ENCODE measurements around the gene CNFN. TPM values are rescaled to one million over a fixed set of nuclear protein-coding genes. Genes with fewer than 3 reads are reported as not detected.

CNFN gene
- polyA plus RNA-seq (2013, experiment 1 of 2): 17.8 TPM
- polyA plus RNA-seq (2013, experiment 2 of 2): 17.0 TPM

- no CpG with 5 or more reads among the region's 12 CpGs for WGBS (ENCODE audit: extremely low coverage, insufficient coverage, low lambda C conversion rate)
Measured at GRCh38 chr19:42389899-42390298, at the start of gene CNFN. Gene CNFN, minus strand, starts transcription at chr19:42390297. Its CDS starts 1,260 bp downstream, at chr19:42389037.

GRCh38 chr19:42436006-42436405, 45.9 kb upstream of the CNFN start:
- Histone ChIP-seq H2AK5ac (ENCODE audit: low read length) (no peak overlapping the region), H4K5ac (ENCODE audit: low read length) (no peak overlapping the region), H3K27me3 (ENCODE audit: insufficient read depth, low read length, poor library complexity) (no peaks in the 10 kb centered on the region), H3K23ac (ENCODE audit: low read length) (no peak overlapping the region), H3K56ac (ENCODE audit: low read length) (no peak overlapping the region), H3K79me2 (ENCODE audit: control insufficient read depth, insufficient read depth, low read length) (no peaks in the 10 kb centered on the region), H3K79me1 (ENCODE audit: low read length) (no peaks in the 10 kb centered on the region), H3K18ac (ENCODE audit: low read length) (no peak overlapping the region), H3K36me3 (ENCODE audit: control insufficient read depth, insufficient read depth, low read length) (no peaks in the 10 kb centered on the region), H3K4me3 (ENCODE audit: low read length) (no peak overlapping the region), H3K9ac (ENCODE audit: low read length) (no peak overlapping the region), H3K4me2 (ENCODE audit: low read length) (no peak overlapping the region), H3K27ac (ENCODE audit: low read depth, low read length) (no peak overlapping the region), H3K4me1 (ENCODE audit: control insufficient read depth, low read depth, low read length) (no peaks in the 10 kb centered on the region), H2BK15ac (replicated peaks; ENCODE audit: low read depth) (no peak overlapping the region), H2BK5ac (ENCODE audit: low read length) (no peak overlapping the region), H2BK120ac (ENCODE audit: low read depth, low read length) (no peak overlapping the region), H4K8ac (ENCODE audit: low read depth, low read length) (no peak overlapping the region), H3K4ac (ENCODE audit: low read depth, low read length) (no peak overlapping the region)
- WGBS (ENCODE audit: extremely low coverage, insufficient coverage, low lambda C conversion rate): no CpG with 5 or more reads among the region's 3 CpGs
- no peak for DNase-seq

More at GRCh38 chr19:42389899-42390298, at the start of gene CNFN:
- no peak within 1 kb of the TSS for H3K56ac ChIP-seq (ENCODE audit: low read length)
- no peak within 1 kb of the TSS for H3K27ac ChIP-seq (ENCODE audit: low read depth, low read length)
- H3K4me1 ChIP-seq (ENCODE audit: control insufficient read depth, low read depth, low read length): no peaks in the 10 kb centered on the region
- no peak within 1 kb of the TSS for H2AK5ac ChIP-seq (ENCODE audit: low read length)
- no peak within 1 kb of the TSS for H2BK15ac ChIP-seq (replicated peaks; ENCODE audit: low read depth)
- DNase-seq: no peak
- no peak within 1 kb of the TSS for H3K9ac ChIP-seq (ENCODE audit: low read length)
- no peak within 1 kb of the TSS for H4K8ac ChIP-seq (ENCODE audit: low read depth, low read length)
- no peaks in the 10 kb centered on the region for H3K79me2 ChIP-seq (ENCODE audit: control insufficient read depth, insufficient read depth, low read length)
- no peak within 1 kb of the TSS for H3K4me2 ChIP-seq (ENCODE audit: low read length)
- no peak within 1 kb of the TSS for H3K23ac ChIP-seq (ENCODE audit: low read length)
- no peak within 1 kb of the TSS for H2BK5ac ChIP-seq (ENCODE audit: low read length)
- no peak within 1 kb of the TSS for H2BK120ac ChIP-seq (ENCODE audit: low read depth, low read length)
- H3K27me3 ChIP-seq (ENCODE audit: insufficient read depth, low read length, poor library complexity): no peaks in the 10 kb centered on the region
- no peak within 1 kb of the TSS for H3K4me3 ChIP-seq (ENCODE audit: low read length)
- no peaks in the 10 kb centered on the region for H3K79me1 ChIP-seq (ENCODE audit: low read length)
- no peaks in the 10 kb centered on the region for H3K36me3 ChIP-seq (ENCODE audit: control insufficient read depth, insufficient read depth, low read length)
- no peak within 1 kb of the TSS for H3K4ac ChIP-seq (ENCODE audit: low read depth, low read length)
- H4K5ac ChIP-seq (ENCODE audit: low read length): no peak within 1 kb of the TSS
- H3K18ac ChIP-seq (ENCODE audit: low read length): no peak within 1 kb of the TSS

GRCh38 chr19:42435316-42435715, 45.2 kb upstream of the CNFN start:
- Histone ChIP-seq H2AK5ac (ENCODE audit: low read length) (no peak overlapping the region), H3K4me3 (ENCODE audit: low read length) (no peak overlapping the region), H2BK120ac (ENCODE audit: low read depth, low read length) (no peak overlapping the region), H3K4me2 (ENCODE audit: low read length) (no peak overlapping the region), H3K23ac (ENCODE audit: low read length) (no peak overlapping the region), H4K5ac (ENCODE audit: low read length) (no peak overlapping the region), H3K79me2 (ENCODE audit: control insufficient read depth, insufficient read depth, low read length) (no peaks in the 10 kb centered on the region), H3K27me3 (ENCODE audit: insufficient read depth, low read length, poor library complexity) (no peaks in the 10 kb centered on the region), H3K56ac (ENCODE audit: low read length) (no peak overlapping the region), H4K8ac (ENCODE audit: low read depth, low read length) (no peak overlapping the region), H3K36me3 (ENCODE audit: control insufficient read depth, insufficient read depth, low read length) (no peaks in the 10 kb centered on the region), H3K9ac (ENCODE audit: low read length) (no peak overlapping the region), H2BK5ac (ENCODE audit: low read length) (no peak overlapping the region), H3K18ac (ENCODE audit: low read length) (no peak overlapping the region), H3K79me1 (ENCODE audit: low read length) (no peaks in the 10 kb centered on the region), H3K27ac (ENCODE audit: low read depth, low read length) (no peak overlapping the region), H3K4ac (ENCODE audit: low read depth, low read length) (no peak overlapping the region), H2BK15ac (replicated peaks; ENCODE audit: low read depth) (no peak overlapping the region), H3K4me1 (ENCODE audit: control insufficient read depth, low read depth, low read length) (no peaks in the 10 kb centered on the region)
- no CpG with 5 or more reads among the region's 6 CpGs for WGBS (ENCODE audit: extremely low coverage, insufficient coverage, low lambda C conversion rate)
- DNase-seq: no peak

GRCh38 chr19:42433503-42434260, 43.6 kb upstream of the CNFN start:
- peak; percentile 82 for DNase-seq
- no CpG with 5 or more reads among the region's 9 CpGs for WGBS (ENCODE audit: extremely low coverage, insufficient coverage, low lambda C conversion rate)
- H2BK5ac ChIP-seq (ENCODE audit: low read length): no peak overlapping the region
- H4K5ac ChIP-seq (ENCODE audit: low read length): no peak overlapping the region
- no peaks in the 10 kb centered on the region for H3K79me2 ChIP-seq (ENCODE audit: control insufficient read depth, insufficient read depth, low read length)
- no peak overlapping the region for H3K18ac ChIP-seq (ENCODE audit: low read length)
- no peak overlapping the region for H3K4me3 ChIP-seq (ENCODE audit: low read length)
- no peak overlapping the region for H2BK15ac ChIP-seq (replicated peaks; ENCODE audit: low read depth)
- H3K27me3 ChIP-seq (ENCODE audit: insufficient read depth, low read length, poor library complexity): no peaks in the 10 kb centered on the region
- no peak overlapping the region for H3K9ac ChIP-seq (ENCODE audit: low read length)
- no peak overlapping the region for H4K8ac ChIP-seq (ENCODE audit: low read depth, low read length)
- peak overlapping the region; percentile 4 for H3K56ac ChIP-seq (ENCODE audit: low read length)
- H3K36me3 ChIP-seq (ENCODE audit: control insufficient read depth, insufficient read depth, low read length): no peaks in the 10 kb centered on the region
- H3K4me2 ChIP-seq (ENCODE audit: low read length): no peak overlapping the region
- H2AK5ac ChIP-seq (ENCODE audit: low read length): no peak overlapping the region
- H2BK120ac ChIP-seq (ENCODE audit: low read depth, low read length): no peak overlapping the region
- no peak overlapping the region for H3K27ac ChIP-seq (ENCODE audit: low read depth, low read length)
- H3K4me1 ChIP-seq (ENCODE audit: control insufficient read depth, low read depth, low read length): no peaks in the 10 kb centered on the region
- H3K23ac ChIP-seq (ENCODE audit: low read length): no peak overlapping the region
- H3K79me1 ChIP-seq (ENCODE audit: low read length): no peaks in the 10 kb centered on the region
- H3K4ac ChIP-seq (ENCODE audit: low read depth, low read length): no peak overlapping the region

- no peaks in the 10 kb centered on the region for H3K4me1 ChIP-seq (ENCODE audit: control insufficient read depth, low read depth, low read length)
- no peak overlapping the region for H3K4me2 ChIP-seq (ENCODE audit: low read length)
- H3K79me2 ChIP-seq (ENCODE audit: control insufficient read depth, insufficient read depth, low read length): no peaks in the 10 kb centered on the region
- H2BK5ac ChIP-seq (ENCODE audit: low read length): no peak overlapping the region
- no peak overlapping the region for H3K4ac ChIP-seq (ENCODE audit: low read depth, low read length)
- no peak overlapping the region for H4K8ac ChIP-seq (ENCODE audit: low read depth, low read length)
- no peak overlapping the region for H3K9ac ChIP-seq (ENCODE audit: low read length)
- H3K4me3 ChIP-seq (ENCODE audit: low read length): no peak overlapping the region
- H2BK120ac ChIP-seq (ENCODE audit: low read depth, low read length): no peak overlapping the region
- no peak overlapping the region for H2AK5ac ChIP-seq (ENCODE audit: low read length)
- H2BK15ac ChIP-seq (replicated peaks; ENCODE audit: low read depth): no peak overlapping the region
- H3K18ac ChIP-seq (ENCODE audit: low read length): no peak overlapping the region
- no peak overlapping the region for H4K5ac ChIP-seq (ENCODE audit: low read length)
- DNase-seq: no peak
- no peaks in the 10 kb centered on the region for H3K27me3 ChIP-seq (ENCODE audit: insufficient read depth, low read length, poor library complexity)
- no peak overlapping the region for H3K27ac ChIP-seq (ENCODE audit: low read depth, low read length)
- H3K79me1 ChIP-seq (ENCODE audit: low read length): no peaks in the 10 kb centered on the region
- no peak overlapping the region for H3K56ac ChIP-seq (ENCODE audit: low read length)
- H3K23ac ChIP-seq (ENCODE audit: low read length): no peak overlapping the region
- H3K36me3 ChIP-seq (ENCODE audit: control insufficient read depth, insufficient read depth, low read length): no peaks in the 10 kb centered on the region
- WGBS (ENCODE audit: extremely low coverage, insufficient coverage, low lambda C conversion rate): no CpG with 5 or more reads among the region's 1 CpG
Measured at GRCh38 chr19:42431486-42431885, 41.4 kb upstream of the CNFN start.

GRCh38 chr19:42428676-42429075, 38.6 kb upstream of the CNFN start:
- Histone ChIP-seq H4K5ac (ENCODE audit: low read length) (no peak overlapping the region), H2BK15ac (replicated peaks; ENCODE audit: low read depth) (no peak overlapping the region), H3K27ac (ENCODE audit: low read depth, low read length) (no peak overlapping the region), H3K79me2 (ENCODE audit: control insufficient read depth, insufficient read depth, low read length) (no peaks in the 10 kb centered on the region), H3K27me3 (ENCODE audit: insufficient read depth, low read length, poor library complexity) (no peaks in the 10 kb centered on the region), H3K18ac (ENCODE audit: low read length) (no peak overlapping the region), H3K56ac (ENCODE audit: low read length) (no peak overlapping the region), H2AK5ac (ENCODE audit: low read length) (no peak overlapping the region), H3K4me3 (ENCODE audit: low read length) (no peak overlapping the region), H2BK120ac (ENCODE audit: low read depth, low read length) (no peak overlapping the region), H3K4me1 (ENCODE audit: control insufficient read depth, low read depth, low read length) (no peaks in the 10 kb centered on the region), H2BK5ac (ENCODE audit: low read length) (no peak overlapping the region), H3K4ac (ENCODE audit: low read depth, low read length) (no peak overlapping the region), H3K4me2 (ENCODE audit: low read length) (no peak overlapping the region), H3K23ac (ENCODE audit: low read length) (no peak overlapping the region), H3K79me1 (ENCODE audit: low read length) (no peaks in the 10 kb centered on the region), H3K9ac (ENCODE audit: low read length) (no peak overlapping the region), H3K36me3 (ENCODE audit: control insufficient read depth, insufficient read depth, low read length) (no peaks in the 10 kb centered on the region), H4K8ac (ENCODE audit: low read depth, low read length) (no peak overlapping the region)
- WGBS (ENCODE audit: extremely low coverage, insufficient coverage, low lambda C conversion rate): no CpG with 5 or more reads among the region's 3 CpGs
- DNase-seq: no peak
